NOMO-1 treated with dmso at 0.1 percent for 144 hours (cell line): Measurements from ENCODE around the gene IRAK3.
"Not testable (repeated sequence)": the region's sequence is repeated elsewhere in the genome, so short reads cannot be mapped to it uniquely, and the experiment has no call there.

Source experiments
- DNase-seq: peaks from one replicate; lab custom pipeline; 2025; ENCODE audit not compliant: unreplicated experiment; lab: John Stamatoyannopoulos, UW

Gene IRAK3

DNA sequence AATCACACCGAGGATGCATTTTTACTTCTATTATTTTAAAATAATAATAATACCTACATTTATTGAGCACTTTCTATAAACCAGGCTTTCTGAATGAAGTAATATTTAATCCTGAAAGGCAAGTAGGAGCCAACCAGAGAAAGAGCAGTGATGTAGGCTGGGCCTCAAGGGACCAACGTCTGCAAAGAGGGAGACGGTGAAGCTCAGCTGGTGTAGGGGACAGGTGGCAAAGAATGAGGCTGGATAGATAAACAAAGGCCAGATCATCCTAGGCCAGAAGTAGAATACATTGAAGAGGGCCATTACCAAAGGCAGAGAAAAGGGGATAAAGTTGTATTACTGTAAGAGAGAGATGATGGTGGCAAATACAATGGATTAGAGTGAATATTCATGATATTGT is 18.4 kb upstream of the IRAK3 start:
- DNase-seq: no peak

GRCh38 chr12:66174391-66175325 is 14.4 kb upstream of the IRAK3 start:
- not testable (repeated sequence) for DNase-seq

GRCh38 chr12:66176105-66176900 is 12.7 kb upstream of the IRAK3 start:
- DNase-seq: no peak

DNA sequence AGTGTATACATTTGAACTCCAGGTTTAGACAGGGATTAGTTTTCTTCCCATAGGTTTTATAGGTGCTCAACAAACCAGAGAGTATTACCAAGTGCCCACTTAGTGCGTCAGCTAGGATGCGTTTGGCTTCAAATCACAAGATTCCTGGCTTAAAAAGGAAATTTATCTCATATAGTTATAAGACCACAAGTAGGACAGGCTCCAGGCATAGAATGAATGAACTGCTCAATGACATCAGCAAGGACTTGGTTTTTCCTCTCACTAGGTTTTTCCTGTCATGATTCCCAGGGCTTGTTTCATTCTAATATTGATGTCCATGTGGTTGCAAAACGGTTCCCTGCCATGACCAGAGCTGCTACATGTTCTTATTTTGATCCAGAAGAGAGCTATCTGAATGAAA is 6.1 kb upstream of the IRAK3 start:
- no peak for DNase-seq

- DNase-seq: not testable (repeated sequence)
Measured at GRCh38 chr12:66184822-66185221, 4.2 kb upstream of the IRAK3 start.

DNA sequence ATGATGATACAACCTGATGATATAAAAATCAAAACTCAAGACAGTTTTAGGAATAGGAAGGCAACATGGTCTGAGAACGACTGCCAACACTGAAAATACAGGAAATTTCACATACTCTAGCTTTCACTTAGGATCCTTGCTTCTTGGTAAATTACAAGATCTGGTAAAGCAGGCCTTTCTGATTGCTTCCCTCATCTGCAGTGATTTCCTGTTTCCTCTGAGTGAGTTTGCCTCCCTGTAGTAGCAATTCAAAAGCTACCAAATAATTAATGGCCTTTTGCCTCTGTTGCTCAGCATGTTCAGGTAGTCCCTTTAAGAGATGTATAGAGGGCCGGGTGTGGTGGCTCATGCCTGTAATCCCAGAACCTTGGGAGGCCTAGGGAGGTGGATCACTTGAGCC is 2.0 kb upstream of the IRAK3 start:
- DNase-seq: no peak

- no peak for DNase-seq
Measured at GRCh38 chr12:66187821-66188220, 1.2 kb upstream of the IRAK3 start.

GRCh38 chr12:66189486-66189843 is 451 bp downstream of the IRAK3 start:
- DNase-seq: no peak

- DNase-seq: no peak
Measured at GRCh38 chr12:66189889-66190288, 875 bp downstream of the IRAK3 start.

GRCh38 chr12:66190519-66191370 is 1.7 kb downstream of the IRAK3 start:
- peak; percentile 85 for DNase-seq

GRCh38 chr12:66191547-66192126 is 2.6 kb downstream of the IRAK3 start:
- no peak for DNase-seq

GRCh38 chr12:66194122-66194521 is 5.1 kb downstream of the IRAK3 start:
- DNase-seq: no peak

GRCh38 chr12:66195242-66195641 is 6.2 kb downstream of the IRAK3 start:
- no peak for DNase-seq

- no peak for DNase-seq
Measured at GRCh38 chr12:66196806-66197205, 7.8 kb downstream of the IRAK3 start.

GRCh38 chr12:66197495-66197921 is 8.5 kb downstream of the IRAK3 start:
- no peak for DNase-seq

DNA sequence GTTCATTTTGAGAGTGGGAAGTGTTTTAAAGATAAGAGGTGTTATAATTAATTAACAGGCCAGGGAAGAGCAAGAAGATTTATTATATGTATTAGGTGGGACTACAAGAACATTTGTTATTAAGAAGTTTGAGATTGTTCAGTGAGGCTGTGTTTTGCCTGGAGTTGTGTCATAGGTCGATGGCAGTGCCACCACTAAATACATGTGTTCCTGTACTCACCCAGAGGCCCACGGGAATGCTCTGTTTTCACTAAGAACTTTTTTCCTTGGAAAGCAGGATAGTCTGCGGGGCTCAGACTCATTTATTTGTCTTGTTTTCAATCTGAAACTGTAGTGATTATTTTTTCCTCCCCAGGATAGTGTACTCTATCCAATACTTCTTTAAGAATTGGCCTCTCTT is 10.1 kb downstream of the IRAK3 start:
- DNase-seq: no peak

GRCh38 chr12:66199831-66200509 is 11.0 kb downstream of the IRAK3 start:
- no peak for DNase-seq

GRCh38 chr12:66203820-66204219 is 14.8 kb downstream of the IRAK3 start:
- no peak for DNase-seq

- DNase-seq: no peak
Measured at GRCh38 chr12:66206141-66206540, 17.1 kb downstream of the IRAK3 start.

- peak; percentile 44 for DNase-seq
Measured at GRCh38 chr12:66210840-66211239, 21.8 kb downstream of the IRAK3 start.
